Measurements from ENCODE around the gene CACNA1D.
A peak's percentile ranks its signal among the peaks of the same experiment; 100 is the strongest.

Gene CACNA1D

GRCh38 chr3:53691349-53691748, 196.9 kb downstream of the CACNA1D start:
- DNase-seq (ENCODE audit: low read depth): no peak

GRCh38 chr3:53691885-53692284, 197.5 kb downstream of the CACNA1D start:
- DNase-seq (ENCODE audit: low read depth): no peak

- DNase-seq (ENCODE audit: low read depth): no peak
Observed at GRCh38 chr3:53693451-53693850, 199.0 kb downstream of the CACNA1D start.

- no peak for DNase-seq (ENCODE audit: low read depth)
Observed at GRCh38 chr3:53694046-53694445, 199.6 kb downstream of the CACNA1D start.

- no peak for DNase-seq (ENCODE audit: low read depth)
Observed at GRCh38 chr3:53694666-53695323, 200.4 kb downstream of the CACNA1D start.

- DNase-seq (ENCODE audit: low read depth): no peak
Observed at GRCh38 chr3:53695324-53695690, 200.9 kb downstream of the CACNA1D start.

GRCh38 chr3:53696401-53697172, 202.2 kb downstream of the CACNA1D start:
- DNase-seq (ENCODE audit: low read depth): no peak

- DNase-seq (ENCODE audit: low read depth): no peak
Observed at GRCh38 chr3:53700441-53700840, 206.0 kb downstream of the CACNA1D start.

- DNase-seq (ENCODE audit: low read depth): no peak
Observed at GRCh38 chr3:53702776-53703530, 208.5 kb downstream of the CACNA1D start.

GRCh38 chr3:53703630-53704362, 209.4 kb downstream of the CACNA1D start:
- DNase-seq (ENCODE audit: low read depth): no peak

GRCh38 chr3:53704363-53704725, 209.9 kb downstream of the CACNA1D start:
- DNase-seq (ENCODE audit: low read depth): no peak

- no peak for DNase-seq (ENCODE audit: low read depth)
Observed at GRCh38 chr3:53705024-53705745, 210.8 kb downstream of the CACNA1D start.

- no peak for DNase-seq (ENCODE audit: low read depth)
Observed at GRCh38 chr3:53705774-53706173, 211.4 kb downstream of the CACNA1D start.

GRCh38 chr3:53707222-53707621, 212.8 kb downstream of the CACNA1D start:
- DNase-seq (ENCODE audit: low read depth): no peak

GRCh38 chr3:53708001-53708621, 213.7 kb downstream of the CACNA1D start:
- no peak for DNase-seq (ENCODE audit: low read depth)

GRCh38 chr3:53709256-53709655, 214.8 kb downstream of the CACNA1D start:
- DNase-seq (ENCODE audit: low read depth): no peak

GRCh38 chr3:53709860-53710674, 215.7 kb downstream of the CACNA1D start:
- peak; percentile 44 for DNase-seq (ENCODE audit: low read depth)

GRCh38 chr3:53711387-53711786, 217.0 kb downstream of the CACNA1D start:
- DNase-seq (ENCODE audit: low read depth): no peak

- DNase-seq (ENCODE audit: low read depth): no peak
Observed at GRCh38 chr3:53712817-53713388, 218.5 kb downstream of the CACNA1D start.

- no peak for DNase-seq (ENCODE audit: low read depth)
Observed at GRCh38 chr3:53713626-53714025, 219.2 kb downstream of the CACNA1D start.

Measured in fibroblast of the conjunctiva (primary cell).